GM12874 (cell line): ENCODE data around the gene ICAM5.

Experiments used
- CTCF ChIP-seq: IDR thresholded peaks from 2 replicates; pipeline ENCODE4 v1.5.1; 2011; ENCODE audit warnings: low read depth, mild to moderate bottlenecking, control low read depth, low read length, moderate library complexity; ENCODE audit not compliant: insufficient read depth

The ICAM5 gene

GRCh38 chr19:10254244-10254643, 35.5 kb upstream of the ICAM5 start:
- TF ChIP-seq CTCF, result no peak

DNA sequence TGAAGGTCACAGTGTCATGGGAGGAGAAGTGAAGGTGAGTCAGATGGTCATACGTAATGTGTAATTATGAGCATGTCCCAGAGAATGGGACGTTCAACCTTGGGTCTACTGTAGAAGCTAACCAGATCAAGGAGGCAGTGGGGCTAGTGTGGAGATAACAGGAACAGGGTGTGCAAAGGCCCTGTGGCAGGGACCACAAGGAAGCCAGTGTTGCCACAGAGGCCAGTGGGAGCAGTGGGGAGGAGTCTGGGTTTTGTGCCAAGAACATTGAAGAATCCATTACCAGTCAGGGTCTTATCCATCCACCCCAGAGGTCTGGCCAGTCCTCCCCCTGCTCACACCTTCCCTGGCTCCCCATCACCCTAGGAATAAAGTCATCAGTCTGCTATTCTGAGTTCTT, 34.4 kb upstream of the ICAM5 start:
- no peak for TF ChIP-seq CTCF

DNA sequence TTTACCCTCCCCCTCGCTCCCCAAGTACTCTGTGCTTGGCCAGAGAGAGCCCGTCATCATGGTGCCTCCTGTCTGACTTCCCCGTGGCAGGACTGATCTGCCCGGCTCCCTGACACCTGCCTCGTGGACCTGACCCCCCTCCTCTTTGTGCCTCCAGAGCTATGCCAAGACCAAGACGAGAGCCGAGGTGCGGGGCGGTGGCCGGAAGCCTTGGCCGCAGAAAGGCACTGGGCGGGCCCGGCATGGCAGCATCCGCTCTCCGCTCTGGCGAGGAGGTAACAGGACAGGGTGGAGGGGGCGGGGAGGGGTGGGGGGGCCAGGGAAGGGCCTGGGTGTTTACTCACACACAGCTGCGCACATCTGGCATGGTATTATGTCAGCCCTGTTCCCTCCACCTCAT, 33.2 kb upstream of the ICAM5 start:
- TF ChIP-seq CTCF, result no peak

DNA sequence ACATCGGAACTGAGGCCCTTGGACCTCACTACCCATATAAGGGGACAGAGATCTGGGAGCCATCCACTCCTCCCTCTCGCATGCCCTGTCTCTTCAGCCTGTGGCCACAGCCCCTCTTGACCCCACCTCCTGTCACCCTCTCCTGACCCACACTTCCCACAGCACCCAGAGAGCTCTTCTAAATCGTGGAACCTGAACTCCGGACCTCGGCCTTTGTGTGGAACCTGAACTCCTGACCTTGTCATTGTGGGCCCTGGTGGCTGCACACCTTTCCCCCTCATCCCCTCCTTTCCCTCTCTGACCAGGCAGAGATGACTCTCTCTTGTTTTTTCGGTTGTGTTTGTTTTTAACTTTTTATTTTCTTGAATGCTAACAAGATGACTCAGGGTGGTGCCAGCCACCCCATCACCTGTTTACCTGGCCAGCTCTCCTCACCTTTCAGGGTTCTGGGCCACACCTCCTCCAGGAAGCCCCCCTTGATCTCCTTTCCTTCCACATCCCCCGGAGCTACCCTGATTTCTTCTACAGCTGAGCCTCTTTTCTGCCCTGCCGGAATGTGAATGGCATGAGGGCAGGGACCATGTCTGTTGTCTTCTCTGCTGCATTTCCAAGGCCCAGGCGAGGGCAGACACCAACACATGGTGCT, 32.7 kb upstream of the ICAM5 start:
- no peak for TF ChIP-seq CTCF

- no peak for TF ChIP-seq CTCF
Measured at GRCh38 chr19:10258080-10258710, 31.6 kb upstream of the ICAM5 start.

GRCh38 chr19:10259162-10259905, 30.4 kb upstream of the ICAM5 start:
- peak; percentile 79 for TF ChIP-seq CTCF

- no peak for TF ChIP-seq CTCF
Measured at GRCh38 chr19:10260141-10260584, 29.6 kb upstream of the ICAM5 start.
